Fibroblast of the aortic adventitia (primary cell): Measurements from ENCODE around the gene SCUBE3. TPM values are rescaled to one million over a fixed set of nuclear protein-coding genes. Genes with fewer than 3 reads are reported as not detected.

Experiments
- DNase-seq: peaks from one replicate; pipeline ENCODE4 v3.0.0-alpha.2; 2010; ENCODE audit warnings: low read depth
- H3K4me3 ChIP-seq: 2 replicates; pipeline ENCODE4 v1.5.1; 2011; ENCODE audit warnings: low read depth, mild to moderate bottlenecking, control low read depth, low read length, moderate library complexity
- total RNA-seq: library from RNA; depleted of rRNA; stranded (reverse); fragments of >200 nt; gene quantifications from 2 replicates; pipeline ENCODE4 v1.2.3, GENCODE V29; 2012; ENCODE audit warnings: low replicate concordance
- TF ChIP-seq, protein P1 (sequence below): IDR thresholded peaks from 2 replicates; pipeline ENCODE4 v1.5.1; 2011; ENCODE audit warnings: mild to moderate bottlenecking, low read length, control low read depth, inconsistent platforms; ENCODE audit not compliant: insufficient read depth

SCUBE3 gene
- total RNA-seq, 1 donor, result 10.0 TPM

DNA sequence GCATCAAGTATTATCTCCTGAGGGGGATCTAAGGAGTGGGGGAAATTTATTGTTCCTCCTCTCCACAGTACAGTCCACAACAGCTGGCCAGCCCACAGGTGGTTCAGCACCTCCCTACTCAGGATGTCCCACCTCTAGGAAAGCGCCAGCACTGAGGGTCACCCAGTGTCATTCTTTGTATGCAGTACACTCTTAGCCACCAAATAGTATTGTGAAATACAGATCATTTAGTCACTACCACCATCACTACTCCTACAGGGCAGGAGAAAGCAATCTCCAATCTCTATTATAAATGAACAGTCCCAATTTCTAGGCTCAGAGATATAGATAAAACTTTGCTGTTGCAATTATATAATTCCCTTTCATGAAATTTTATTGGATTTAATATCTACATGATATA is 39.5 kb downstream of the SCUBE3 start:
- TF ChIP-seq, protein P1, sequence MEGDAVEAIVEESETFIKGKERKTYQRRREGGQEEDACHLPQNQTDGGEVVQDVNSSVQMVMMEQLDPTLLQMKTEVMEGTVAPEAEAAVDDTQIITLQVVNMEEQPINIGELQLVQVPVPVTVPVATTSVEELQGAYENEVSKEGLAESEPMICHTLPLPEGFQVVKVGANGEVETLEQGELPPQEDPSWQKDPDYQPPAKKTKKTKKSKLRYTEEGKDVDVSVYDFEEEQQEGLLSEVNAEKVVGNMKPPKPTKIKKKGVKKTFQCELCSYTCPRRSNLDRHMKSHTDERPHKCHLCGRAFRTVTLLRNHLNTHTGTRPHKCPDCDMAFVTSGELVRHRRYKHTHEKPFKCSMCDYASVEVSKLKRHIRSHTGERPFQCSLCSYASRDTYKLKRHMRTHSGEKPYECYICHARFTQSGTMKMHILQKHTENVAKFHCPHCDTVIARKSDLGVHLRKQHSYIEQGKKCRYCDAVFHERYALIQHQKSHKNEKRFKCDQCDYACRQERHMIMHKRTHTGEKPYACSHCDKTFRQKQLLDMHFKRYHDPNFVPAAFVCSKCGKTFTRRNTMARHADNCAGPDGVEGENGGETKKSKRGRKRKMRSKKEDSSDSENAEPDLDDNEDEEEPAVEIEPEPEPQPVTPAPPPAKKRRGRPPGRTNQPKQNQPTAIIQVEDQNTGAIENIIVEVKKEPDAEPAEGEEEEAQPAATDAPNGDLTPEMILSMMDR, result no peak
- no peak for DNase-seq
- no peak overlapping the region for H3K4me3 ChIP-seq

DNA sequence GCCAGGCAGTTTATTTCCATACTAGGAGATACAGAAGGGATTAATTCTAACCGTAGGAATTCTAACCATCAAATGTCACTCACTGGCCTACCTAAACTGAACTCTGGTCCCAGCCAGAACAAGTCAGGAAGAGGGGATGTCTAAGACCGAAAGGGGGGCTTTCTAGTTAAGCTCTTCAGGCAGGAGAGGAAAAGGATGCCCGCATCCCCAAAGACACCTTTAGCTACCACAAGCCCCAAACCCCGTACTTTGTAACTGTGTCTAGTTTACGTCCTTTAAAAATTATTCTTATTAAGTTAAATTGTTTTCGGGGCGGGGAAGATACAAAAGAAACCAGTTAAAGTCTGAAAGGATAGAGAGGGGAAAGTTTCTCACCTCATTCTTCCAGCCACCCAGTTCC is 44.6 kb downstream of the SCUBE3 start:
- H3K4me3 ChIP-seq, result peak overlapping the region; percentile 92
- DNase-seq, result no peak

DNA sequence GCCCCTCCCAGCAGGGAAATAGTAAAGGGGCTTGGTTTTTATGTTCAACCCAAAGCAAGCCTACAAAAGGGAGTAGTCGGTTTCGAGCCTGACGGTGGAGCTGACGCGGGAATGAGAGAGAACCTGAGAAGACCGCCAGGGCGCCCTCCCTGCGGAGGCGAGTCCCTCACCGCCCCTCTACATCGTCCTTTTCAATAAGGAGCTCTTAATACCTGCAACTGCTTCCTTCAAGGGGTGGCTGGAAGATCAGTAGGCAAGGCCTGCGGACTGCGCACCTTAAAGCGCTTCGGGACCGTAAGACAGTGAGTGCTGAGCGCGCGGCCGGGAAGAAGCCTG is 45.1 kb downstream of the SCUBE3 start:
- TF ChIP-seq, protein P1, result no peak
- DNase-seq, result peak; percentile 58
- peak overlapping the region; percentile 92 for H3K4me3 ChIP-seq

More for the DNA sequence above, 44.6 kb downstream of the SCUBE3 start:
- TF ChIP-seq, protein P1, result no peak

DNA sequence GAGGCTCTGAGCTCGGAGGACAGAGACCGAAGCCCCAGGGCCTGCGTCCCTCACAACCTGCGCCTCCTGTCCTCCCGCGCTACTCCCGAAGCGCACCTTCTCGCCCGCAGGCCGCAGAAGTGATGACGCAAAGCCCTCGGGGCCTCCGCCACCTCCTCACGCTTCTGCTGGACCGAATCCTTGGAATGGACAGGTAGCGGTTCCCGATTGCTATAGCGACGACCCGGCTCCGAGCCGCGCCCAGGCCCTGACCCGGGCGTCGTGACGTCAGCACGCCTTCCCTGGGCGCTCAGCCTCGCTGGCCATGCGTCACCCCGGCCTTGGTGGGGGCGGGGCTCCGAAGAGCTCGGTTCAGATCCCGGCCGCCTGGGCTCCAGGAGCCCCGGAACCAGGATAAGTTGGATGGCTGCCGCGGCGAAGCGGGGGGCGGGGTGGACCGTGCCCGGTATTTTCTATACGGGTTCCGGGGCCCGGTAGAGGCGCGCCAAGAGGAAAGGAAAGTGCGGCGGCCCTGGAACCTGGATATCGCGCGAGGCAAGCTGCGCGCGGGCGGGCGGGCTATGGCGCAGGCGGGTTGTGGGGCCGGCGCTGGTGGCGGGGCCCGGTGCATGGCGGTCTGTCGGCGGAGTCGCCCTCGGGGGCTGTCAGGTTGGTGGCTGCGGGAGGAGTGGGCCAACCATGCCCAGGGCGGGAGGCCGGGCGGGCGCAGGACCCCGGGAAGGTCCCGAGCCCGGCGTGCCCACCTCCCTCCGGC is 45.6 kb downstream of the SCUBE3 start, which contains the start of gene ZNF76:
Gene ZNF76, plus strand, starts transcription at position 542 of the 754 bp plus-strand sequence. CDS start 21,417 bp downstream, outside the sequence.
- H3K4me3 ChIP-seq, result peak within 1 kb of the TSS; percentile 92
- TF ChIP-seq, protein P1, result no peak
- DNase-seq, result peak; percentile 97

DNA sequence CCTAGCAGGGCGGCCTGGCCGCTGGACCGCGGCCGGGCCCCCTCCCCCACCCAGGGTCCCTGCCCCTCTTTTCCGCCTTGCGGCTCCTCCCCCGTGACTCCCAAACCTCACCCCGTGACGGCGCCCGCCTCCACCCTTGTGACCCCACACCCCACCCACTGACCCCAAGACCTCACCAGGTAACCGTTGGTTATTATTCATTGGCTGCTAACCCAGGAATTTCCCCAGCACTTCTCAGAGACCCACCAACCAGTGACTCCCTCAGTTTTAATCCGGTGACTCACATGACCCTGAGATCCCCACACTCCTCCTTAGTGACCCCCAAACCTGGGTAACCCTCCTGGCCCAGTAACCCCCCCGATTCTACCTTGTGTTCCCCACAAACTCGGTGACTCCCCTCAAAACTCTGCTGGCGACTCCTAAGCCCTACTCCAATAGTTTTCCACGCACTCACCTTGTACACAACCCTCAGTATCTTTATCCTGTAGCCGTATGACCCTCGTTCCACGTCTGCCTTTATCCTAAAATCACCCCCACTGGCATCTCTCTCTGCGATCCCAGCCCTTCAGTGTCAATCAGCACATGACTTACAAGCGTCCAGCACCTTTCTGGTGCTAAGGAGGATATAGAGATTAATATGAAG is 46.3 kb downstream of the SCUBE3 start:
- TF ChIP-seq, protein P1, result no peak
- peak; percentile 41 for DNase-seq
- H3K4me3 ChIP-seq, result peak overlapping the region; percentile 92

DNA sequence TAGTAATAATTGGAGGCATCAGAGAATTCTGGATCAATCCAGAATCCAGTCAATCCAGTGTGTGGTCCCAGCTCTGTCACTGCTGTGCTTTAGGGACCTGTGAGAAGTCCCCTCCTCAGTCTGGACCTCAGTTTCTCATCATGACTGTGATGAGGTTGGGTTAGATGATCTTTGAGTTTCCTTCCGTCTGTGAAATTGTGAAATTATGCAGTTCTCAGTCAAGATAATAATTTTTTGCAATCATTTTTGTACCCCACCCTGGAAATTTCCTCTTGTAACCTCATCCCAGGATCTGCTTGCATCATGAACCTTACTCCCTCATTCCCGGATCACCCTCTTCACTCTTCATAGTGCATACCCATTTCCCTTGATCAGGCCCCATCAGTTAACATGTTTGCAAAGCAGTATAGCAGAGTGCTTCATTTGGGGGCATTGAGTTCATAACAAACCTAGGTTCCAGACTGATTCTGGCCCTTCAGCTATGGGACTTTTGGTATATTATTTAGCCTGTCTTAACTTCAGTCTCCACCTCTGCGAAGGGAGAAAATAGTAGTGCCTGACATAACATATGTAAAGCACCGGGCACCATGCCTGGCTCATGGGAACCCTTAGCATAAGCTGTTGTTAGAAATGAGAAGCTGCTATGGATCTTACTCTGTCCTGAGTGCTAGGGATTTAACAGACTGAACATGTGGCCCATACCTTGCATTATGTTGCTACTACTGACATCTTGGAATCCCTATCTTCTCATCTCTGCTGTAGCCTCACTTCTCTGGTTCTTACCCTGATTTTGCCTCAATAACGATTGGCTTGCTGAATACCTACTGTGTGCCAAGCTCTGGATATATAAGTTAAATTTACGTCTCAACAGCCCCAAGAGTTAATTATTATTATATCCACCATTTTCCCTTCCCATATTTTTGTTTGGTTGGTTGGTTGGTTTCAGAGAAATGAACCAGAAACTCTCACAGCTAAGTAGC is 47.1 kb downstream of the SCUBE3 start:
- H3K4me3 ChIP-seq, result peak overlapping the region; percentile 92
- DNase-seq, result peak; percentile 55
- TF ChIP-seq, protein P1, result no peak
